Choroid plexus epithelial cell (primary cell): ENCODE results near the gene PDK2.

Experiments used
- DNase-seq: peaks from one replicate; pipeline ENCODE4 v3.0.0-alpha.2; 2010; ENCODE audit warnings: low read depth
- H3K4me3 ChIP-seq: 2 replicates; pipeline ENCODE4 v1.5.1; 2011; ENCODE audit warnings: low read depth, mild to moderate bottlenecking, control low read depth, low read length, moderate library complexity
- TF ChIP-seq, protein P1 (sequence below): conservative IDR thresholded peaks from 2 replicates; pipeline ENCODE4 v1.5.1; 2011; ENCODE audit warnings: low read depth, mild to moderate bottlenecking, control low read depth, inconsistent platforms, low read length, moderate library complexity

Gene PDK2

DNA sequence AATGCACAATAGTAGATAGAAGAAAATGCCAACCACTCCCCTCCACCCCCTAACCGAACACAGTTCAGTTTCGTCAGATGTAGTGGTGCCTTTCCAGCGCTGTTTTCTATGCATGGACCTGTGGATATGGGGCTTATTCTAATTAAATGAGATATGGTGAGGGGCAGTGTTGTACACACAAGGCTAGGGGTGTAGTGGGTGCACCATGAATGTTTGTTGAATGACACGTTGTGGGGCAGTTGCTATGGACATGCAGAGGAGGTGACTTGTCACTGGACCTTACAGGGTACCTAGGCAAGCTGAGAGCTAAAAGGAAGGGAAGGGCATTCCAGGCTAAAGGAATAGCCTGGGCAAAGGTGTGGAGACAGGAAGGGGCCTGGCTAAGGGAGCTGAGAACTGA lies 3.4 kb downstream of the PDK2 start:
- TF ChIP-seq, protein P1, sequence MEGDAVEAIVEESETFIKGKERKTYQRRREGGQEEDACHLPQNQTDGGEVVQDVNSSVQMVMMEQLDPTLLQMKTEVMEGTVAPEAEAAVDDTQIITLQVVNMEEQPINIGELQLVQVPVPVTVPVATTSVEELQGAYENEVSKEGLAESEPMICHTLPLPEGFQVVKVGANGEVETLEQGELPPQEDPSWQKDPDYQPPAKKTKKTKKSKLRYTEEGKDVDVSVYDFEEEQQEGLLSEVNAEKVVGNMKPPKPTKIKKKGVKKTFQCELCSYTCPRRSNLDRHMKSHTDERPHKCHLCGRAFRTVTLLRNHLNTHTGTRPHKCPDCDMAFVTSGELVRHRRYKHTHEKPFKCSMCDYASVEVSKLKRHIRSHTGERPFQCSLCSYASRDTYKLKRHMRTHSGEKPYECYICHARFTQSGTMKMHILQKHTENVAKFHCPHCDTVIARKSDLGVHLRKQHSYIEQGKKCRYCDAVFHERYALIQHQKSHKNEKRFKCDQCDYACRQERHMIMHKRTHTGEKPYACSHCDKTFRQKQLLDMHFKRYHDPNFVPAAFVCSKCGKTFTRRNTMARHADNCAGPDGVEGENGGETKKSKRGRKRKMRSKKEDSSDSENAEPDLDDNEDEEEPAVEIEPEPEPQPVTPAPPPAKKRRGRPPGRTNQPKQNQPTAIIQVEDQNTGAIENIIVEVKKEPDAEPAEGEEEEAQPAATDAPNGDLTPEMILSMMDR, result no peak
- no peak for DNase-seq

DNA sequence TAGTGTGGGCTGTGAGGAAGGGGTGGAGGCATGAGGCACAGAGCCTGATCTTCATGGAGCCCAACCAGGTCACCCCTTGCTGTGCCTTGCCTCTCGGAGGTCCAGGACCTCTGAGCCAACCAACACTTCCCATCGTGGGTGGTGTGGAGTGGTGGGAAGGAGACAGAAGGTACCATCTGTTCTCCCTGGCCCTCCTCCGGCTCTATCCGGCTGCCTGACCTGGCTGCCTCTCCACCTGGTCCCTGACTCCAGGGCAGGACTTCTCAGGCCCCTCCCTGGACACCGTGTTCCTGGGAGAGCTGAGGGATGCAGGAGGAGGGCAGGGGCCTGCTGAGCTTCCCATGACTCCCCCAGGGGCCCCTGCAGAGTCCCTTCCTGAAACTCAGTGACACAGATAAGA lies 3.9 kb downstream of the PDK2 start:
- no peak overlapping the region for H3K4me3 ChIP-seq
- DNase-seq, result peak; percentile 43
- TF ChIP-seq, protein P1, result no peak

More for the DNA sequence above, 3.4 kb downstream of the PDK2 start:
- no peak overlapping the region for H3K4me3 ChIP-seq

DNA sequence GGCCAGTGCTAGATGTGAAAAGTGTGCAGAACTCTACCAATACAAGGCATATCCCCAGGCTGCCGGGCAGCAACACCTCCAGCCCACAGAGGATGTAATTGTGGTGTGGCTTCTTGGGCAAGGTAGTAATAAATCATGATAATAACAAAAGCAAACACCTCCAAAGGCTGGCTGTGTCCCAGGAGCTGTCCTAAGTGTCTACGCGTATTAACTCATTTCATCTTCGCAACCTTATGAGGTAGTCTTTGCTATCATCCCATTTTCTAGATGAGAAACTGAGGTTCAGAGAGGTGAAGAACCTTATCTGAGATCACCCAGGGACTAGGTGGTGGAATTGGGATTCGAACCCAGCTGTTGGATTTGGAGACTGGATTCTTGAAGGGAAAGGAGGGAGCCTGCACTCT lies 5.3 kb downstream of the PDK2 start:
- TF ChIP-seq, protein P1, result no peak
- no peak for DNase-seq

DNA sequence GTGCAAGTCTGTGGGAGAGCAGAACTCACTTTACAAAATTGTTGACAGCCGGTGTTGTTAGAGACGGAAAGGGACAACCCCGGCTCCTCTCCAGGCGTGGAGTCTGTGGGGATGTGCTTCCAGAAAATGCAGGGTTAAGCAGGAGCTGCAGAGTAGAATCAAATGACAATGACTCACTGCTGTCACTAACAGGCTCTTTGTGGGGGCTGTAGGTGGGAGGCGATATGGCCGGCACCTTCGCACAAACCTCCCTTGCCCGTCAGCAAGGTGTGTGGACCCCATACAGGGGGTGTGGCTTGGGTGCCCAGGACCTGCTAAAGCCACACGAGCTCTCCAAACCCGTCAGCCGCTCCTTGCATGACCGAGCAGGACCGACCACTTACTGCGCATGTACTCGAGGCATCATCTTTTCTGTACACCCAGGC lies 5.8 kb downstream of the PDK2 start:
- no peak for DNase-seq
- H3K4me3 ChIP-seq, result no peak overlapping the region

More for the DNA sequence above, 5.3 kb downstream of the PDK2 start:
- no peak overlapping the region for H3K4me3 ChIP-seq

DNA sequence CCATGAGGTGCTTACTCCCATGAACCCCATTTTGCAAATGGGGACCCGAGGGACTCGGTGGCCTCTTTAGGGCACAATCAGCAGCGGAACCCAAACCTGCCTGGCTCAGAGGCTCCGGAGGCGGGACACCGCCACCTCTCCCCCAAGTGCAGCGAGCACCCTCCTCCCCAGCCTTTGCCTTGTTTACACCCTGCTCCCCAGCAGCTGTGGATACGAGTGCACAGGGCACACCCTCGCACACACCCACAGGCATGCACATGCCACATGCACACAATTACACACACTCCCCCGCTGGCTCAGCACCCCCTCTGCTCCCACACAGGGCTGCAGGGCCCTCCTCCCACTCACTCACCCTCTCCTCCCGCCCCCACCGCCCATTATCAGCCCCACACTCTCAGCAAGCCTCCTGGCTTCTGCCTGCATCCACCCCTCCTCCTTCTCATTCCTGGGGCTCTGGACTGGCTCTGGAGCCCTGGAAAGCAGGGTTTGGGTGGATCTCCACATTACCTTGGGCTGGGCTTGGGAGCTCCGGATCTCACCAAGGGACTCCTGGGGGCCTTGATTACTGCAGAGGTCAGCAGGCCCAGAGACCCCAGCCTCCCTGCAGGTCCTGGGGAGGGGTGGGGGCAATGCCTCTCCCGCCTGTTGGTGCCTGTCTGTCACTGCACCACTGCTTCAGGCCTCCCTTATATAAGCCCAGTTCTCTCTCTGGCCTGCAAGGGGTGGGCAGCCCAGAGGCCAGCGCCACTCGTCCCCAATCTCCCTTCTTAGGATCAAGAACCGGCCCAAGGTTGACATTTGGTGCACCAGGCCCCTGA lies 6.4 kb downstream of the PDK2 start:
- peak; percentile 35 for DNase-seq
- TF ChIP-seq, protein P1, result no peak
- H3K4me3 ChIP-seq, result no peak overlapping the region

More for the DNA sequence above, 5.8 kb downstream of the PDK2 start:
- TF ChIP-seq, protein P1, result no peak

DNA sequence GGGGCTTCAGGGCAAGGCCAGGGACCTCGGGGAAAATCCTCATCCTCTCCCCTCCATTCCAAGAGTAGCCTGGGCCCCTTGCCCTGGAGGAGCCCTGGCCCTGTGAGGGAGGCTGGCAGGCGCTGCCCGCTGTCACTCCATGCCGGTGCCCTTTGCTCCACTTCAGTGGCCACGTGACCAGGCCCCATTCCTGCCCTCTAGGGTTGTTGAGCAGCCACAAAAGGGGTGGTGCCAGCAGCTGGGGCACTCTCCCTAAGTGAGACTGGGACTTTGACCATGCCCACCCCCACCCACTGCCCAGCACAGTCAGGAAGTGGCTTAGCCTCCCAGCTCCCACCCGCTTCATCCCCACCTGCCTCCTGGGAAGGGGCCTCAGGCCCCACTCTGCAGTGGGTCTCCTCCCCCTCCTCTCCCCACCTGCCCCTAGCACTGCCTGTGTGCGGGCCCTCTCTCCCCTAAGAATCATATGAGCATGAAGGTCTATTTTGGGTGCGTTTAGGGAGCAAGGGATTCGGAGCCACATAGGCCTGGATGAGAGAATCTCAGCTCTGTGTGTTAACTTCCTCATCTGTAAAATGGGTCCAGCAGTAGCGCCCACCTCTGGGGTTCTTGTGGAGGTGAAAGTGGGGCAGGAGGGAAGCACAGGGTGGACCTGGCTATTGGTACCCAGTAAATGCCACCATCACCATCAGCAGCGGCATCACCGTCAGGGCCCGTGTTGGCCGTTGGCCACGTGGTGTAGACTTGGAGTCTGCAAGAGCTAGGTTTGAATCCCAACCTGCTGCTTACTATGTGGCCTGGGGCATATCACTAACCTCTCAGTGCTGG lies 7.2 kb downstream of the PDK2 start:
- DNase-seq, result no peak
- no peak overlapping the region for H3K4me3 ChIP-seq
- TF ChIP-seq, protein P1, result no peak
